Smooth muscle cell (in vitro differentiated cells): ENCODE measurements around the gene SPEG. TPM values are rescaled to one million over a fixed set of nuclear protein-coding genes. Genes with fewer than 3 reads are reported as not detected.

Experiments used
- DNase-seq: peaks from one replicate; lab custom pipeline; 2025; ENCODE audit not compliant: unreplicated experiment; lab: John Stamatoyannopoulos, UW
- H2AFZ ChIP-seq: fragments of 200-600 bp; sonication (generic); 2 replicates; pipeline ENCODE4 v1.6.0; 2016; ENCODE audit warnings: antibody characterized with exemption, low read depth, mild to moderate bottlenecking
- H3F3A ChIP-seq: fragments of 200-600 bp; sonication (generic); 2 replicates; pipeline ENCODE4 v1.6.0; 2017; ENCODE audit warnings: antibody characterized with exemption, low read depth
- H3K27ac ChIP-seq: fragments of 200-600 bp; sonication (generic); 2 replicates; pipeline ENCODE4 v1.5.1; 2016; ENCODE audit warnings: low read depth, mild to moderate bottlenecking
- H3K27me3 ChIP-seq: fragments of 200-600 bp; sonication (generic); 2 replicates; pipeline ENCODE4 v1.6.1; 2016; ENCODE audit warnings: low read depth, mild to moderate bottlenecking
- H3K36me3 ChIP-seq: fragments of 200-600 bp; sonication (generic); 2 replicates; pipeline ENCODE4 v1.5.1; 2016; ENCODE audit warnings: low read depth
- H3K4me1 ChIP-seq: fragments of 200-600 bp; sonication (generic); 2 replicates; pipeline ENCODE4 v1.5.1; 2016; ENCODE audit warnings: low read depth
- H3K4me2 ChIP-seq: fragments of 200-600 bp; sonication (generic); 2 replicates; pipeline ENCODE4 v1.6.0; 2016; ENCODE audit warnings: mild to moderate bottlenecking
- H3K4me3 ChIP-seq: fragments of 200-600 bp; sonication (generic); 2 replicates; pipeline ENCODE4 v1.5.1; 2016; ENCODE audit warnings: mild to moderate bottlenecking
- H3K79me2 ChIP-seq: fragments of 200-600 bp; sonication (generic); 2 replicates; pipeline ENCODE4 v1.6.0; 2016; ENCODE audit warnings: low read depth, mild to moderate bottlenecking
- H3K9ac ChIP-seq: fragments of 200-600 bp; sonication (generic); 2 replicates; pipeline ENCODE4 v1.6.0; 2016; ENCODE audit warnings: low read depth
- H3K9me3 ChIP-seq: fragments of 200-600 bp; sonication (generic); replicated peaks from 2 replicates; pipeline ENCODE4 v1.5.1; 2016; ENCODE audit warnings: low read depth
- H4K20me1 ChIP-seq: fragments of 200-600 bp; sonication (generic); 2 replicates; pipeline ENCODE4 v1.6.0; 2016; ENCODE audit warnings: low read depth
- WGBS: methylation state at CpG from one replicate; pipeline ENCODE4 v1.1.7; 2016; ENCODE audit warnings: low lambda C conversion rate; 5-methylcytosine and 5-hydroxymethylcytosine counted together
- polyA plus RNA-seq: library from polyadenylated mRNA; unstranded; fragments of >200 nt; fragmentation: Nextera tagmentation; extraction: Ambion mirVana; gene quantifications from 2 replicates; pipeline ENCODE4 v1.2.1, GENCODE V29; 2016
- total RNA-seq: library from RNA; depleted of rRNA; stranded (reverse); fragments of >200 nt; gene quantifications from 2 replicates; pipeline ENCODE4 v1.2.3, GENCODE V29; 2014
- TF ChIP-seq, protein P1 (sequence below): fragments of 200-600 bp; sonication (generic); IDR thresholded peaks from 2 replicates; pipeline ENCODE4 v1.5.1; 2017; ENCODE audit warnings: borderline replicate concordance, mild to moderate bottlenecking, antibody characterized with exemption; ENCODE audit not compliant: insufficient read depth, poor library complexity, severe bottlenecking

The SPEG gene
- total and polyA plus RNA-seq, 2 experiments from 2014 or later, result 14.9 to 37.8 TPM

DNA sequence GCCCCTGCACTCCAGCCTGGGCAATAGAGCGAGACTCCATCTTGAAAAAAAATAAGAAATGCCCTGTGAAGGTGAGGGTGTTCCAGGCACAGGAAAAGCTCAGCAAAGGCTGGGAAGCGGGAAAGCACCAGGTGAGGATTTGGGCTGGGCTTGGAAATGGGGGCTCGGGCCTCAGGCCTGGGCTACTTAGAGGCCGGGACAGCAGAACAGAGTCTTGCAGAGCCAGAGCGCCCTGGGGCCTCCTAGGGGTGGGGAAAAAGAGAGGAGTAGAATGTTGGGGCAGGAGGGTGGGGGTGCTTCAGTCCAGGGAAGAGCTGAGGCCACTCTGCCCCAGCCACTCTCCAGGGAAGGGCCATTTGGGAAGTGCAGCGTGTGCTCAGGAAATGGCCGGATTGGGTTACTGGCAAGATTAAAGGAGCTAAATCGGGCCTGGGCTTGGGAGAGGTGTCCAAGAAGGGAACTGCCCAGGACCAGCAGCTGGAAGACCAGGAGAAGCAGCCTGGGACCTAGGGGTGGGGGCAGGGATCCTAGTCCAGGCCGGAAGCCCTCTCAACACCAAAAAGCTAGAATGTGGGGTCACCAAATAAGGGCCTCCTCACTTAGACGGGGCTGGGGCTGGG is 30.2 kb upstream of the SPEG start:
- 66% methylated on average over 10 of the region's 10 CpGs for WGBS
- Histone ChIP-seq H3K9me3 (no peaks in the 10 kb centered on the region), H3F3A (peaks cover 20% of the 10 kb centered on the region), H2AFZ (peak overlapping the region; percentile 28), H3K9ac (no peak overlapping the region), H3K79me2 (no peaks in the 10 kb centered on the region), H3K4me1 (peaks cover 9% of the 10 kb centered on the region), H3K4me2 (peak overlapping the region; percentile 9), H3K27ac (peak overlapping the region; percentile 2), H3K4me3 (no peak overlapping the region), H4K20me1 (no peaks in the 10 kb centered on the region), H3K27me3 (no peaks in the 10 kb centered on the region), H3K36me3 (no peaks in the 10 kb centered on the region)
- no peak for DNase-seq
- TF ChIP-seq, protein P1, sequence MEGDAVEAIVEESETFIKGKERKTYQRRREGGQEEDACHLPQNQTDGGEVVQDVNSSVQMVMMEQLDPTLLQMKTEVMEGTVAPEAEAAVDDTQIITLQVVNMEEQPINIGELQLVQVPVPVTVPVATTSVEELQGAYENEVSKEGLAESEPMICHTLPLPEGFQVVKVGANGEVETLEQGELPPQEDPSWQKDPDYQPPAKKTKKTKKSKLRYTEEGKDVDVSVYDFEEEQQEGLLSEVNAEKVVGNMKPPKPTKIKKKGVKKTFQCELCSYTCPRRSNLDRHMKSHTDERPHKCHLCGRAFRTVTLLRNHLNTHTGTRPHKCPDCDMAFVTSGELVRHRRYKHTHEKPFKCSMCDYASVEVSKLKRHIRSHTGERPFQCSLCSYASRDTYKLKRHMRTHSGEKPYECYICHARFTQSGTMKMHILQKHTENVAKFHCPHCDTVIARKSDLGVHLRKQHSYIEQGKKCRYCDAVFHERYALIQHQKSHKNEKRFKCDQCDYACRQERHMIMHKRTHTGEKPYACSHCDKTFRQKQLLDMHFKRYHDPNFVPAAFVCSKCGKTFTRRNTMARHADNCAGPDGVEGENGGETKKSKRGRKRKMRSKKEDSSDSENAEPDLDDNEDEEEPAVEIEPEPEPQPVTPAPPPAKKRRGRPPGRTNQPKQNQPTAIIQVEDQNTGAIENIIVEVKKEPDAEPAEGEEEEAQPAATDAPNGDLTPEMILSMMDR, result no peak

DNA sequence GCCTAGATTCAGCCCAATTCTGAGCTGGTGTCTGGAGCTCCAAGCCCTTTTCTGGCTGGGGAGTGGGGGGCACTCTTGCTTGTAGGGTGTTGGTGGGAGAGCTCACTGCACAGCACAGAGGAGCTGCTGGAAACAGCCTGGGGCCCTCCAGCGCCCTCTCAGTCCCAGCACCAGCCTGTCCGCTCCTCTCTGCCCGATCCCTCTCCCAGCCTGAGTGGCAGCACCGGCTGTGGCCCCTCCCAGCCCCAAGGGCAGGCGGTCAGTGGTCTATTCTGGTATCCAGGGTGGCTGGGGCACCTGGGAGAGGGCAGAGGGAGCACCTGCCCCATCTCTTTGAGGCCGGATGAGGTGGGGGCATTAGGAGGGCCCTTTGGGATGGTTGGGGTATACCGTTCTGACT is 29.7 kb upstream of the SPEG start:
- peaks cover 16% of the 10 kb centered on the region for H3F3A ChIP-seq
- H3K27ac ChIP-seq, result peak overlapping the region; percentile 2
- peak overlapping the region; percentile 28 for H2AFZ ChIP-seq
- H3K4me2 ChIP-seq, result peak overlapping the region; percentile 9
- H3K79me2 ChIP-seq, result no peaks in the 10 kb centered on the region
- H3K36me3 ChIP-seq, result no peaks in the 10 kb centered on the region
- peaks cover 9% of the 10 kb centered on the region for H3K4me1 ChIP-seq
- H3K4me3 ChIP-seq, result no peak overlapping the region
- H4K20me1 ChIP-seq, result no peaks in the 10 kb centered on the region
- H3K9ac ChIP-seq, result no peak overlapping the region
- TF ChIP-seq, protein P1, result no peak
- no peaks in the 10 kb centered on the region for H3K9me3 ChIP-seq
- no peaks in the 10 kb centered on the region for H3K27me3 ChIP-seq
- 65% methylated on average over 7 of the region's 7 CpGs for WGBS
- DNase-seq, result no peak

DNA sequence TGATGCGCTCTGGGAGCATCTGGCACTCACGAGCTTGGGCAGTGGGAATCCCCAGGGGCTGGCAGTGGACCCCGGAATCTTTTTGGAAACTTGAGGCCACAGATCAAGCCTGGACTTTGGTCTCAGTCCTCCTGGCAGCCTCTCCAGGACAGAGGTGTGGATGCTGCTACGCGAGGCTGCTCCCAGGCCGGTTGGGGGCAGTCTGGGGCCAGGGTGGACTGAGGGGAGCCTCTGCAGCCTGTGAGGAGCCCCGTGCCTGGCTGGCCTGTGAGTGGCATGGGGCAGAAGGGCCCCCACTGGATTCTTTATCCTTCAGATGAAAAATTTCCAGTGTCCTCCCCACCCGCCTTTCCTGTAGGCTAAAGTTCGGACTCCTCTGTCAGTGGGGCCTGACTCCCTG is 29.2 kb upstream of the SPEG start:
- H4K20me1 ChIP-seq, result no peaks in the 10 kb centered on the region
- H3K4me2 ChIP-seq, result no peak overlapping the region
- H3F3A ChIP-seq, result peaks cover 11% of the 10 kb centered on the region
- no peak overlapping the region for H3K4me3 ChIP-seq
- peak overlapping the region; percentile 81 for H3K27ac ChIP-seq
- H3K9ac ChIP-seq, result no peak overlapping the region
- peaks cover 9% of the 10 kb centered on the region for H3K4me1 ChIP-seq
- no peaks in the 10 kb centered on the region for H3K36me3 ChIP-seq
- 76% methylated on average over 9 of the region's 9 CpGs for WGBS
- H3K27me3 ChIP-seq, result no peaks in the 10 kb centered on the region
- no peaks in the 10 kb centered on the region for H3K9me3 ChIP-seq
- no peak for DNase-seq
- H2AFZ ChIP-seq, result peak overlapping the region; percentile 28
- TF ChIP-seq, protein P1, result no peak
- no peaks in the 10 kb centered on the region for H3K79me2 ChIP-seq
